ENCODE results near the gene ABTB2.

The ABTB2 gene

DNA sequence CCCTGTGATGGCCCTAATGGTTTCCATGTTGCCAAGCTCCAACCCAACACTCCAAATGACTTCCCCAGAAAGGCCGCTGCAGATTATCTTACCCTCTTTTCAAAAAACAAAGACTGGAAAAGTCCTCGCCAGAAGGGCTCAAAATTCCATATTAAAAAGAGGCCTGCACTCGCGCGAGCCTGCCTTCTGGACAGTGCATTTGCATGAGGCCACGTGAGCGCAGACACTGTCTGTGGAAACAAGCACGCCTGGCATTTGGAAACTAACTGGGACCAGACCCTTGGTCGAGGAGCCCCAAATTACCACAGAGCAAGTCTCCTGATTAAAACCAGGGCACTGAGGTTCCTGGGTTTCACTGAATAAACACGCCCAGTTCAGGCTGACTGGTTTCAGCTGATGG, 42.9 kb downstream of the ABTB2 start:
- no peak for DNase-seq (ENCODE audit: low read depth)

DNA sequence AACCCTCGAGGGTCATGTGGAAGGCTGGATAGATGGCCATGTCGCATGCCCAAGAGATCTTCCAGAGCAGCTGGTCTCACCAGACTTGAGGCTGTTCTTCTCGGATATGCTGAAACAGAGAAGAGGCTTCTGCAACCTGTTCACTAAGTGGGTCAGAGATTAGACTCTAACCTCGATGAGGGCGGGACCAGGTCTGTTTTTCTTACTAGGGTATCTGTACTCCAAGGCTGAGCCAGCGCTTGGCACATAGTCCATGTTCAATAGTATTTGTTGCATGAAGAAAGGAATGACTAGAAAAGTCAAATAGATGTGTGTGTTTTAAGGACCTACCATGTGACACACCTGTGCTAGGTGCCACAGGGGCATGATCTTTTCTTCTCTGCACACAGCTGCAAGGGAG, 43.6 kb downstream of the ABTB2 start:
- no peak for DNase-seq (ENCODE audit: low read depth)

DNA sequence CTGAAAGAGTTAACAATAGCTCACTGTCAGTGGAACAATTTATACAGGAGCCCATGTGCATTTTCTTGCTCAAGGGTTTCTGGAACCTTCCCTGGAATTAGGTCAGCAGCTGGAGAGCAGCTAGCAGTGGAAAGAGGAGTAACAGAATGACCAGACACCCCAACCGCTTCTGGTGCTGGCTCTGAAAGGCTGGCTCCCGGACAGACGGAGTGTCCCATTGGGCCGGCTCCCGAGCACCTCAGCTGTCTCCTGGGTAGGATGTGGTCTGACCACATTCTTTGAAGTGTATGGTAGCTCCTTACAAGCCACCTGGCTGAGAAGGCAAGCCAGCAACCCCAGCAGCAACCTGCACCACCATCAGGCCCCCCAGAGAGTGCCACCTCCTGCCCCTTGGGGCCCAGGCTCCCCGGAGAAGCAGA, 44.7 kb downstream of the ABTB2 start:
- DNase-seq (ENCODE audit: low read depth): no peak

DNA sequence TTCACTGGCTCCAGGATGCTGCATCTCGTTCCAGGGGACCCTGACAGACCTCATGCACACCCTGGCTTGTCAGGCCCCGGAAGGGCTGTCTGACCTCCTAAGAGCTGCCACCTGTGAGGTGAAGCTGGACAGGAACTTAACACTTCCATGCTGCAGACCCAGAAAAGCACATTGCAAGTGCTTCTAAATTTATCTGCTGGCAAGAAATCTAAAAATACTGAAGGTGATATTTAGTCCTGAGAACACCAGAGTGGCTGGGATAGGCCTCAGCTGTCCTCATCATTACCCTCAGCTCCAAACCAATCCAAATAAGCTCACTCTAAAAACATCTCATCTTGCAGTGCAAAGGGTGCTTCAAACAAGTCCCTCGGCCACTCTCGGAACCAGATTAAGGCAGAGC, 46.7 kb downstream of the ABTB2 start:
- no peak for DNase-seq (ENCODE audit: low read depth)

DNA sequence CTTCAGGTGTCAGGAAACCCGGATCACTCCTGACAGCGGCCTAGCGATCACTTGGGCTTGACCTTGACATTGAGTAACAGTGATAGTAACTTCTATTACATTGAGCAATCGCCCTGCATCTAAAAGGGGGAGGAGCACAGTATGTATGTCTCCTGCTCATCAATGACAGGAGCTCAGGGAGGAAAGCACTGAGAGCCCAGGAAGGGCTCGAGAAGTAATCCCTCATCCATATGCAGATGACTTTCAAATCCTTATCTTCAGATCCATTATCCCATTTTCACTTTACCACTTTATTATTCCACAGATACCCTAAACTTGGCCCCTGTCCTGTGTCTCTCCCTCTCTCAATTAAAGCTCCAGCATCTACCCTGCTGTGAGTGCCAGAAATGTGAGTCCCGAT, 47.8 kb downstream of the ABTB2 start:
- DNase-seq (ENCODE audit: low read depth): no peak

DNA sequence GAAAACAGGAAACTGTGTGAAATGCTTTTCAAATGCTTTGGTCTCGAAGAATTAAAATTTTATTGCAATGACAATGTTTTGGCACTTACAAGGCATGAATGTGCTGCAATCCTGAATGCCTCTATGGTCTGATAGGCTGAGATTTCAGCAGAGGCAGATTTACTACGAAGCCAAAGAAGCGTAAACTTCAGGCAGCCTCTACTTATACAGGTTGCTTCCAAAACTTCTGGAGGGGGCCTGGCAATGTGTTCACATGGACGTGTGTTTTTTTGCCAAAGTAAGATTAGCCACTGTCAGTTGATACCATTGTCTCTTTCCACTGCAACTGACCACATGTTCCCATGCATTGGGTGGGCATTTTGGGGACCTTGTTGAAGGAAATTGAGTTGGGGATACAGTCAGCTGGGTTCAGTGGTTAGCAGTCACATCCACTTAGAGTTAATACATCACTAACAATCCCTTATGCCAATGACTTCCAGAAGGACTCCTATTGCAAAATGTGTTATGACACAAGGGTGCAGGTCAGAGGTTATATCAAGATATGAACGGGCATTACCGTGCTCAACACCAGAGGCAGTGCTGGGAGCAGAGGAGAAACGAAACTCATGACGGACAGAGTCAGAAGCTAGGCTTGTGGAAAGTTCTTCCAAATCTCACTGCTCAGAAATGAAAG, 48.8 kb downstream of the ABTB2 start:
- DNase-seq (ENCODE audit: low read depth): no peak

DNA sequence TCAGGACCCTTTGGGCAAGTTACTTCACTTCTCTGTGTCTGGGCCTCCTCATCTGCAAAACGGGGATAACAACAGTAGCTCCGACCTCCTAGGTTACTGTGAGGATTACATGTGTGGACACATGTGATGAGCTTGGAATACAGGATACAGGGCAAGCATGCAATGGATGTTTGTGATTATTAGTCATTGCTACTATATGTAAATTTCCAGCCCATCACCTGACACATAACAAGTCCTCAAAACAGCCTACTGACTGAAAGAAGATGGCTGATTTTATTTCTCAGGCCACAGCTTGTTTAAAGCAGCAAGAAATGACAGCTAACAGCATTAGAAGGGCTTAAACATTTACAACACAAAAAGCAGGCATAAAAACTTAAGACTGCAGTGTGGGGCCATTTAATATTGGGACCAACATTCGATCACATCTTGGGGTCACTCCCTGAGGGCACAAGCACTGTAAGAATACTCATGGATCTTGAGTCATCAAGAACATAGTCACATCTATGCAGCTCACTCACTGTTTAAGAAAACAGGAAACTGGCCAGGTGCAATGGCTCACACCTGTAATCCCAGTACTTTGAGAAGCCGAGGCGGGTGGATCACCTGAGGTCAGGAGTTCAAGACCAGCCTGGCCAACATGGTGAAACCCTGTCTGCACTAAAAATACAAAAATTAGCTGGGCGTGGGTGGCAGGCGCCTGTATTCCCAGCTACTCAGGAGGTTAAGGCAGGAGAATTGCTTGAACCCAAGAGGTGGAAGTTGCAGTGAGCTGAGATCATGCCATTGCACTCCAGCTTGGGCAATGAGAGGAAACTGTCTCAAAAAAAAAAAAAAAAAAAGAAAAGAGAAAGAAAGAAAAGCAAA, 49.5 kb downstream of the ABTB2 start:
- no peak for DNase-seq (ENCODE audit: low read depth)

DNA sequence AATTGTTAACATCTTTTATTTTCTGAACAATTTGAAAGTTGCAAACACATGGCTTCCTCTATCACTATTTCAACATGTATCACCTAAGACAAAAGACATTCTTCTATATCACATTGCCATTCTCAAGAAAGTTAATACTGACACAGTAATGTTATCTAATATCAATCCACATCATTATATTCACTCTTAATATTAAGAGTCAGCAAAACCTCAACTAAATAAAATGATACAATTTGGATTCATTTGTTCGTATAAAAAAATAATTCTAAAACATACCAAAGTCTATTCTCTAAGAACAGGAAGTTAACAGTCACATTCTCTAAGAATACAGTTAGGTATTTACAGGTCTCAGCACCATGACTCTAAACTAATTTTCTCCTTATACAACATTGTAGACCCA, 52.0 kb downstream of the ABTB2 start:
- DNase-seq (ENCODE audit: low read depth): no peak

DNA sequence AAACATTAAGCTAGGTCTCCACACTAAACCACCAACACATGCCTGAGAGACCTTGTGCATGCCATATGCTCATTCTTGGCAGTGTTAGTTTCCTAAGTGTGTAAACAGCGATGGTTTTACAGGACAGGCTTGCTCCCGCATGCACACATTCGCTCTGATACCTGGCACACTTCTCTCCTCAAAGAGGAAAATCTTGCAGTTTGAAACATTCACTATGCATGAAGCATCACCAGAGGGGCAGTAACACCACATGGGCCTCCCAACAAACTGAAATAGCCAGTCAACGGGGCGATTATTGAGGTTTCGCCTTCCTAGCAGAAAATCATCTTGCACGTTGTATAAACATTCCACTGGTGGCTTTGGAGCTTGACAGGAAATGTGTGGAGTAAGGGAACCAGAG, 52.6 kb downstream of the ABTB2 start:
- no peak for DNase-seq (ENCODE audit: low read depth)

DNA sequence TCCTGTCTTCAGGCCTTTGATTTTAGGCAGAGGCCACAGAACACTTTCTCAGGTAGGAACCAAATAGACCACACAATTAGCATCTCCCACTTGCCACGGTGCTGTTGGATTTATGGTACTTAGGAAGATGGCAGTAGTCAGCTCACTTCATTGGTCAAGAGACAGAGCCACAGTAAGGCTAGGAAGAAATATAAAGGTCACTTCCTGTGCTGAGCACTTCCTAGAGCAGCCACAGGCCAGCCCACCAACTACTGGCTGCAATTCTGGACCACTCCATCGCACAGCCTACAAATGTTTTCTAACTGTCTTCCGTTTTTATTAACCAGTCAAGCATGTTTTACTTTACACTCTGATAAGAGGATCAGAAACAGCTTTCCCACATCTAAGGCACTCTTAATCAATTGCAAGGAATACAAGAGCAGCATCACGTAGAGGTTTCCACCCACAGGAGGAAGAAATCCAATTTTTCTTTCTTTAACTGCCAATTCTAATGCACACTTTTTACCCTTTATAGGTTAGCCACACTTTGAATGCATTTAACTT, 54.7 kb downstream of the ABTB2 start:
- DNase-seq (ENCODE audit: low read depth): no peak

DNA sequence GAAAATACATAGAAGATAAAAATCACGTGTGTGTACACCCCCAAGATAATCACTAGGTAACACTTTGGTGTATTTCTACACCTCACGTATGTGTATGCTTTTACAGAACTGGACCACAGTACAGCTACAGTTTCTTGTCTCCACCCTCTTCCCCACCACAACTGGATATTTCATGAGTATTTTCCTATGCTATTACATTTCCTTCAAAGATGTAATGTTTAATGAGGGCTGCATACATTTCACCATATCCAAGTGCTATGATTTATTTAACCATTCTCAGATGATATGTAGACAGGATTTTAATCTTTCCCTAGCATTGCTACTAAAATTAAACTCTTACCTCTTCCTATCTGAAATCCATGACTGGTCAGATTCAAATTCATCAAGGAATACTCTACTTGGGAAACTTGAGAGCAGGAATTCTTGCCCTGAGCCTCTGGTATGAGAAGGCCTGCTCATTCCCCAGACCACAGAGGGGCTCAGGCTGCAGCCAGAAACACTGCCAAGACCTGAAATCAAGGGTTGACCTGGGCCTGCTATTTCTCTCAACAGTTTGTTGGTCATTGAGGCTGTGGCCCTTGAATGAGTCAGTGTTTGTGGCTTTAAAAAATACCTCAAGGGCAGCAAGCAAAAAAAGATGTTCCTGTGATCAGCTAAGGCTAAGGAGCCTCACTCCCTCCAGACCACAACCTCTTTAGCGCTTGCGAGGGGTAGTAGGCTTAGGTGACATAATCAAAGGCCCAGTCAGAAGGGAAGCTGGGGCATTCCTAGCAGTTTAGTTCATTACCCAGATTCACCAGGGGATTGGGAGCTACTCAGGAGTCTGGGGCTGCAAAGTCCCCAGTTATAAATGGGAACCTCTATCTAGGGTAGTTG, 55.5 kb downstream of the ABTB2 start:
- no peak for DNase-seq (ENCODE audit: low read depth)

DNA sequence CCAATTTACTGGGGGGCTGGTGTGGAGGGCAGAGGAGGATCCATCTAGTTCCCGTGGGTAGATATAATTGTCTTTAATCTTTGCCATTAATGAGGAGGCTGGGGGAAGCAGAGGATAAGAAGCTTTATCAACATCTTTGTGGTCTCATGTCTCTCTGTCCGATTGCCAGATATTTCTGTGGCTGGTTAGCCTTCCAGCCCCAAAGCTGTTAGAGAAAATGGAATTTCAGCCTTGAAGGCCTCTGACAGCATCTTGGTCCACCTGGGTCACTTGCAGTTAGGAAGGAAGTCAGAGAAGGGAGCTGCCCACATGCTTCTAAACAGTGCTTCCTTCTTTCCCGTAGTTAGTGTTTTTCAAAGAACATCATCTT, 56.9 kb downstream of the ABTB2 start:
- DNase-seq (ENCODE audit: low read depth): no peak

DNA sequence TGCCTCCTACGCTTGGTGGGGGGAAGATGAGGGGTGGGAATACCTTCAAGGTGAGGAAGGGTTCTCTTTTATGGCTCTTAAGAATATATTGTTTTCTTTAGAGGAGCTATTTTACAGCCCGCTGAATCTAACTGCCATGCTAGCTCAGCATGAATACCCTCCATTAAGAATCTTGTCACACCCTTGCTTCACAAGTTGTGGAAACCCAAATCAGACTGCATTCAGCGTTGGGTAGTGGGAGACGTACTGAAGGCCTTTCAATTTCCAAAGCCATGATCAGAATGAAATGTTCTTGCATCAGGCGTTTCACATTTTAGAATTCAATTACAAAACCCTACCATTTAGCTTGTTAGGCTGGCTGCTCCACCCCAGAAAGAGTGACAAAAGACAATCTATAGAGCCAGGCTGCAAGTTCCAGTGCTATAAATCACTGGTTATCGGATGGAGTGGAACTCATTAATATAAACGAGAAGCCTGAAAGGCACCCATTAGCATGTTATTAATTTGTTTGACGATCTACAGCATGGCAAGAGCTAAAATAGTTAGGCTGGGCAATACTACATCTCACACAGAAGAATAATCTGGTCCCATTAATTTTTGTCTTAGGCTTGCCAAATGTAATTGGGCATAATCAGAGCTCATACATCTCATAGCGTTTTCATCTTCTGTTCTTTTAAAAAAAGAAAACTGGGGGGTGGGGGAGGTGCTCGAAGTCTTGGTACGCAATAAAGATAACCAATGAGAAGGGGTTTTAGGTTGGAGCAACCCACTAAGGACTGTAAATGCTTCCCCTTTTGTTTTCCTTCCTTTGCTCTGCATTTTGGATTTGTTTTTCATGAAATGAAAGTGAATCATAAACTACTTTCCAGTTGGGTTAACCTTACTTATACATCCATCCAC, 57.5 kb downstream of the ABTB2 start:
- DNase-seq (ENCODE audit: low read depth): no peak

DNA sequence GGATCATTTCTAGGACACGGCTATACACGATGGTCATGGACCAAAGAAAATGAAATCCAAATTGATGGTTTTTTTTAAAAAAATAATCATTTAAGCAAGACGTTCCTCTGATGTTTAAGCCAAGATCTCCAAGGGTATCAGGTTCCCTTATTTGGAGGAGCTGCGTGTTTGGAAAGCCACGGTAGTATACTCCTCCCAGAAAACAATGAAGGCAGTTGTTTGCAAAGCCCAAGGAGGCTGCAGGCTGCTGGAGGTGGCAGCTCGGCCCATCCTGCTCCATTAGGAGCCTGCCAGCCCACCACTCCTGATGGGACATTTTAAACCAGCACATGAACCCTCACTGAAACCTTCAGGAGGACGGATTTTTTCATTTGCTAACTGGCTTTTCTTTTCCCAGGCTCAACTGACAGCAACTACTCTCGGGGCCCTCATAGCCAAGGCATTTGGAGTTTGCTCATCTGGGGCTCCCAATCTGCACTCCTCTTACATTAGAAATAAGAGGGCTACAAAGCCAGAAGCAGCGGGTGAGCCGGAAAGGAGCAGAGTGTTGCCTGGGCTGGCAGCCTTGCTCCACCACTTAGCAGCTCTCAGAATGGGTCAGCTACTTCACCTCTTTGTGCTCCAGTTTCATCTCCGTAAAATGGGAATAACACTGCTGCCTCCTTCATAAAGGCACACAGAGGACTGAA, 58.4 kb downstream of the ABTB2 start:
- DNase-seq (ENCODE audit: low read depth): no peak

DNA sequence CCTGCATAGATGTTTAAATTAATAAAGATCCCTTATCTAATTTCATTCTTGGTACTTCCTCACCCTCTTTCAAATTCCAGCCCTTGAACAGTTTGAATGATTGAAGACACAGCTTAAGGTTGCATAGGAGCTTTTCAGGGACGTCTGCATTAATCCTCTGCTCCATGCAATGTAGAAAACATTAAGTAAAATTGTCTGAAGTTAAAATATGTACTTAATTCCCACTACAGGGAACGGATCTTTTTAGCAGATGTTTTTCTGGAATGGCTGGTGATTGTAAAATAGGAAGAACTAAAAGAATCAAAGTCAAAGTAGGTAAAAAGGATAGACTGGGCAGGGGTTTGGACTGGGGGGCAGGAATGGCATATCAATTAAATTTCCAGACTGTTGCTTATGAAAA, 58.9 kb downstream of the ABTB2 start:
- DNase-seq (ENCODE audit: low read depth): no peak

DNA sequence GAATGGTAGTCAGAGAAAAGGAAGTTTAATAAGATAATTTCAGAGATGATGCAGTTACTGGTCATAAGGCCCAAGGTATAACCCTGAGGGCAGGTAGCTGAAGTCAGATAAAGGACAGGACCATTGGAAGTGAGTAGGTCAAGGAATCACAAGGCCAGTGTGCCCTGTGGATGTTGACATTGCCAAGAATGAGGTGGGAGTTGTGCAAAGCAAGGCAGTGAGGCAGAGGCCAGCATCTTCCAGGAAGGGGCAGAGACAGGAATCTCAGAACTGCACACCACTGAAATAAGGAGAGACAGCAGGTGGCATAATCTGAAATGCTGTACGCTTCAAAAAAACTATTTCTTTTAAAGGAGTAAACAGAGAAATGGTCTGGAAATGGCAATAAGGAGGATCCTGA, 61.4 kb downstream of the ABTB2 start:
- no peak for DNase-seq (ENCODE audit: low read depth)

DNA sequence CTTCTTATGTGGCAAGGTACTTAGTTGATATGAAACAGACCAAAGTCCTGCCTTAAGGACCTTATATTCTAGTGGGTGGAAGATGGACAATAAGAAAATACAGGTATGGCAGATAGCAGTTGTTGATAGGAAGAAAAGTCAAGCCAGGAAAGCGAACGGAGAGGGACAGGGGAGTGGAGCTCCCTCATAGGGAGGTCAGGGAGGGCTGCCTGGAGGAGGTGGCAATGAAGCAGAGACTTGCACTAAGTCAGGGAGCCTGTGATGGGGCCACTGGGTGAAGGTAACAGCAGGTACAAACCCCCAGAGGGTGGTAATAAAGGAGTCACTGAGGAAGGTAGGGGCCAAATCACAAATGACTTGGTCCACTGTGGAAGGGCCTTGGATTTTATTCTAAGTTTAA, 65.3 kb downstream of the ABTB2 start:
- no peak for DNase-seq (ENCODE audit: low read depth)

DNA sequence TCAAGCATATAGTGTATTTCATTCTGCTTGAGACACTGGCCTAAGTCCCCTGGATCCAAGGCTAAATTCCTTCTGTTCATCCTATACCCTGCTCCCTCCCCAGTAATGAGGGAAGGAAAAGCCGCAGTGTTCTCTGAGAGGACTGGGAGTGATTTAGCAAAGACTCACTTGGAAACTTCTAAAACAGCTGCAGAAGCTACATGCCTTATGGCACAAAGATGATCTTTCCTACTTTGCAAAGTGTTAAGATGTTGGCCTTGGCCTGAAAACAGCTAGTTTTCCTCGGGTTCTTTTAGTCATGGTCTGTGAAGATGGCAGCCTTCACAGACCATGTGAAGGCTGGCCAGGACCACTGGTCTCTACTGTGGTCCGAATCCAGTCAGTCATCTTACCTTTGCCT, 65.7 kb downstream of the ABTB2 start:
- DNase-seq (ENCODE audit: low read depth): no peak

DNA sequence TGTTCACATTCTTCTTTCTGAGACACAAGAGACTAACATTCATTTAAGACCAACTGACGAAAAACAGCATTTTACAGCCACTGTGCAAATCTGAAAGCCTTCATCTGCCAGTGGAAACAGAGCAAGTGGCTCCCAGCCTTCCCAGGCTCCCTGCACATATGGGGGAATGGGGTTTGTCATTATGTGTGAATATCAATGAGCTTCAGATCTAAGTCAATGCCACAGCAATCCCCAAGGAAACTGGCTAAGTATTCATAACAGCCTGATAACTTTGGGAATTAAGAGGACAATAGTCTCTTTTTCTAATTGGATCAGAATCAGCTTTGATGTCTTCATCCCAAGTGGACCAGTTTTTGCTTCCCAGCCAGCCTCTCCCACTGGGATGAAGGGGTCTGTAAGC, 66.9 kb downstream of the ABTB2 start:
- DNase-seq (ENCODE audit: low read depth): no peak

DNA sequence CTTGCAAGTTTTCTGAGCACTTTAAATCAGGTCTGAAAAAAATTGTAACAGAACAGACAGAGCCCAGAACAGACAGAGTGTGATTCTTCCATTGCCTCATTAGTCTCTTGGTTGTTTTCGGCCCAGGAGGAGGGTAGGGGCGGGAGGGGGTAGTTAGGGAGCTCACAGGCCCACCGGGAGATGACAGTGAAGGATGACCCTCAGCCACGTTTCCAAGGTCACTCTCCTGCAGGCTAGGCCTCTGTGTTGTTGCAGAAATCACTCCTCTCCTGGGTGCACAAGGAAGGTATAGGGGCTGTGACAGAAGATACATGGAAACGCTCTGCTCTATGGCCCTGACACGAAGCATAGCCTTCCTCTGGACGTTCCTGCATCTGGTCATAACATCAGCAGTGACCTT, 69.3 kb downstream of the ABTB2 start:
- DNase-seq (ENCODE audit: low read depth): no peak
